ENCODE measurements around the gene TTC3. TPM values are rescaled to one million over a fixed set of nuclear protein-coding genes. Genes with fewer than 3 reads are reported as not detected.

The TTC3 gene
- total and polyA plus RNA-seq, 2 of the 13 experiments (the other 11 are each of a cell fraction or from before 2014, with no cell fraction given) = 55.7 to 108 TPM

GRCh38 chr21:37193006-37193405 lies 120.0 kb downstream of the TTC3 start:
- Histone ChIP-seq H3K4me2 (ENCODE audit: low read depth, low read length) (no peak overlapping the region), H3K4me1 (ENCODE audit: insufficient read depth, low read length) (no peaks in the 10 kb centered on the region), H3K27ac (ENCODE audit: extremely low read length, insufficient read depth, low read length) (no peak overlapping the region), H2AFZ (ENCODE audit: low read length) (no peak overlapping the region), H3K27me3 (ENCODE audit: control insufficient read depth in 1 of 2, insufficient read depth in 2 of 2, low read length in 2 of 2) (no peaks in the 10 kb centered on the region), H3K4me3 (replicated peaks in 1 of 3; ENCODE audit: insufficient read depth in 1 of 3, low read depth in 2 of 3, low read length in 3 of 3) (no peak overlapping the region), H3K36me3 (replicated peaks in 1 of 2; ENCODE audit: control insufficient read depth in 1 of 2, insufficient read depth in 2 of 2, low read length in 2 of 2) (peaks cover 22 to 81% of the 10 kb centered on the region in 2 experiments), H3K9ac (ENCODE audit: insufficient read depth, low read depth, low read length) (no peak overlapping the region), H3K79me2 (ENCODE audit: insufficient read depth, low read length) (no peaks in the 10 kb centered on the region), H3K9me3 (ENCODE audit: low read length) (no peaks in the 10 kb centered on the region), H4K20me1 (ENCODE audit: insufficient read depth, low read length) (no peaks in the 10 kb centered on the region)
- CTCF ChIA-PET (ENCODE audit: low intra/inter-chr PET ratio, low total read pairs) = no interaction called here
- in situ Hi-C loops (cut with HindIII; ENCODE audit: extremely low pct_ligation_motif_present, low pct_unique_long_range_greater_than_20kb) = no loop called here
- POLR2A ChIA-PET = no interaction called here
- intact Hi-C loops (cut with micrococcal nuclease; ENCODE audit: unreplicated experiment) = no loop called here
- ATAC-seq = no peak
- no TSS peak for BruUV-seq (replicated peaks)
- DNase-seq (ENCODE audit: low spot score) = no peak
- WGBS (ENCODE audit: low lambda C conversion rate) = 74% methylated on average over 4 of the region's 4 CpGs
- no peak for FAIRE-seq
- TF ChIP-seq ZNF563 (CRISPR knock-in tag; IDR thresholded peaks at IDR 0.05) (no peak), MXD1 (CRISPR knock-in tag; IDR thresholded peaks at IDR 0.05) (no peak), POGK (CRISPR knock-in tag; conservative IDR thresholded peaks at IDR 0.05) (no peak), ZBTB43 (CRISPR knock-in tag; conservative IDR thresholded peaks at IDR 0.05) (no peak), NFE2 (CRISPR knock-in tag; IDR thresholded peaks at IDR 0.05) (no peak), CEBPB (IDR thresholded peaks at IDR 0.05; ENCODE audit: borderline replicate concordance, low read depth, low read length) (no peak), ZNF567 (CRISPR knock-in tag; IDR thresholded peaks at IDR 0.05; ENCODE audit: borderline replicate concordance) (no peak), ZNF235 (CRISPR knock-in tag; IDR thresholded peaks at IDR 0.05; ENCODE audit: borderline replicate concordance) (no peak), ZNF788 (CRISPR knock-in tag; IDR thresholded peaks at IDR 0.05; ENCODE audit: borderline replicate concordance) (no peak), ZNF841 (CRISPR knock-in tag; IDR thresholded peaks at IDR 0.05; ENCODE audit: borderline replicate concordance) (no peak), REL (CRISPR knock-in tag; conservative IDR thresholded peaks at IDR 0.05) (no peak), SAP130 (CRISPR knock-in tag; IDR thresholded peaks at IDR 0.05; ENCODE audit: low read depth) (no peak), ZNF749 (CRISPR knock-in tag; IDR thresholded peaks at IDR 0.05; ENCODE audit: borderline replicate concordance) (no peak), KMT2A (CRISPR knock-in tag; IDR thresholded peaks at IDR 0.05) (no peak), ZBTB4 (CRISPR knock-in tag; IDR thresholded peaks at IDR 0.05; ENCODE audit: borderline replicate concordance) (no peak), IRF9 (CRISPR knock-in tag; IDR thresholded peaks at IDR 0.05; ENCODE audit: borderline replicate concordance) (no peak), SRSF4 (IDR thresholded peaks at IDR 0.05; ENCODE audit: low read depth, low read length, poor library complexity, severe bottlenecking) (no peak), NBN (conservative IDR thresholded peaks at IDR 0.05) (no peak)

Measured in HepG2 (cell line).